Right ventricle myocardium superior (tissue), 1 donor: ENCODE measurements around the gene SLC44A1. TPM values are rescaled to one million over a fixed set of nuclear protein-coding genes. Genes with fewer than 3 reads are reported as not detected.

Source experiments
- ATAC-seq: fragments of 200-7000 bp; cut with Tn5 transposase; one replicate; pipeline ENCODE4 v1.9.1; 2020; ENCODE audit warnings: mild to moderate bottlenecking; ENCODE audit not compliant: poor library complexity
- DNase-seq: peaks from one replicate; pipeline ENCODE4 v3.0.0-alpha.2; 2020
- intact Hi-C: fragments of 100-400 bp; cut with DNase I; formaldehyde crosslinking; loops from one replicate; pipeline ENCODE4 v1.11.2; 2022
- total RNA-seq: library from RNA; stranded (reverse); fragmentation: NEBNext Ultra II Directional; extraction: Animal tissue kit (Norgen Biotek cat#: 25700); gene quantifications from one replicate; pipeline ENCODE4 v1.2.1, GENCODE V29; 2021
- donor health status: DM: no; HTN: yes; CAD: no; lungs with severe emphysema.

The SLC44A1 gene
- total RNA-seq, 1 donor from 2014 or later = 13.5 TPM

DNA sequence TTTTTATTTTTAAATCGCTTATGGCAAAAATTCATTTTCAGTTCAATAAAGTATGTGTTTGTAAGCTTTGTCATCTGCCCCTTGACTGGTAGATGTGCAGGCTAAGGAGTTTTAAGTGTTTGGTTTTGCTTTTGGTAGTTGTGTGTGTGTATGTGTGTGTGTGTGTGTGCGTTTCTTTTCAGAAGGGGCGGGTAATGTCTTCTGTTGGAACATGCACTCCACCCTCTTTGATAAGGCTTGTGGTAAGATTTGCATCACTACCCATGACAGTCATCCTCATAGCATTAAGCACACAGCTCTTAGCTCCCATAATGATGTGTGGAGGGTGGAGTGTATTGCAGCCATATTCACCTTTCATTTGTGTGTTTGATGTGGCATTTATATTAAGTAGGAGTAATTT is 111.3 kb downstream of the SLC44A1 start:
- ATAC-seq (no peak), DNase-seq (no peak)
- intact Hi-C loops = no loop called here

DNA sequence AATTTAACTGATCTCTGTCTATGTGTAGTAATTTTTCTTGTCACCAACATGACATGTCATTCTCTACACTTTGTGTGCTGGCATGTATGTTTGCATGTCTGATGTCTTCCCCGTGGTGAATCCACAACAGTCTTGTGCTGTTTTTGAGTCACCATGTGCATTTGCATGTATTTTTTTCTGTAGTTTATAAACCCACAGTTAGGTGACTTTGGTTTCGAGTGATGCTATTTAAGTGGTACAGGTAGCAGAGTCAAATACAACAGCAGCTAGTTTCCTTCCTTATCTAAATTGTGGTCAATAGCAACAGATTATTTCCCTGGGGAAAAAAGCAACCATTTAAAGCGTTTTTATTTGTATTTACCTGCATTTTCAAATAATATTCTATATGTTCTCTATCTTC is 113.5 kb downstream of the SLC44A1 start:
- ATAC-seq (no peak), DNase-seq (no peak)
- intact Hi-C loops = no loop called here

DNA sequence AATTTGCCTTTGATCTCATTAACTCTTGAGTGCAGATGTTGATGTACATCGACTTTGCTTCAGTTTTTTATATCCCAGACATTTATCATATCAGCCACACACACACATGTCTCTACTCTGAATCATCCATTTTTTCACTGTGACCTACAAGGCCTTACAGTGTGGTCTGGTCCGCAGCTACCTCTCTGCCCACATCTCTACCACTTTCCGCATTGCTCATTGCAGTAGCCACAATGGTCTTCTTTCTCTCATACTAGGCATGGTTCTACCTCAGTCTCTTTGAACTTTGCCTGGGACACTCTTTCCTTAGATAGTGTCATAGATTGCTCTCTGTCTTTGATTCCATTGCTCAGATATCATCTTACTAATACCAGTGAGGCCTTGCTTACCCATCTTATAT is 115.4 kb downstream of the SLC44A1 start:
- ATAC-seq (no peak), DNase-seq (no peak)
- intact Hi-C loops = no loop called here

GRCh38 chr9:105360344-105360743 is 115.9 kb downstream of the SLC44A1 start:
- ATAC-seq = no peak
- intact Hi-C loops = no loop called here
- no peak for DNase-seq

GRCh38 chr9:105361873-105362272 is 117.4 kb downstream of the SLC44A1 start:
- no peak for ATAC-seq
- intact Hi-C loops = no loop called here
- DNase-seq = no peak

- DNase-seq (no peak), ATAC-seq (no peak)
- intact Hi-C loops = no loop called here
Measured at GRCh38 chr9:105362470-105362869, 118.0 kb downstream of the SLC44A1 start.

- intact Hi-C loops = no loop called here
Measured at GRCh38 chr9:105363837-105364236, 119.4 kb downstream of the SLC44A1 start.

DNA sequence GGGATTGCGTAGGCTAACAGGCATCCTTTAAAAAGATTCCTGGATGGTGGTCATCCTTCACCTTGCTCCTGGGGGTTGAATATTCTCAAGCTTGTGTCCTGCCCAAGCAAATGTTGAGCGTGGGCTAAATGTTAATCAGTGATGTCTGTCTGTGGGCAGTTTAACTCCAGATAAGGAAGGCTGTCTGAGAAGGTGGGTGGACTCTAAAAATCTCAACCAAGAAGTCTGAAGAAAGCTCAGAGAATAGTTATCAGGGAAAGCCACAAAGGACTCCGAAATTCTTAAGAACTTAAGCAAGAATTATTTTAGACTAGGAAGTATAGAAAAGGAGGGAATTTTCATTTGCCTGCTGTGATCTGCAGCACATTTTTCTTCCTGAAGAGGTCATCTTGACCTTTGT is 125.5 kb downstream of the SLC44A1 start:
- intact Hi-C loops = no loop called here
- ATAC-seq (no peak), DNase-seq (no peak)

More at GRCh38 chr9:105363837-105364236, 119.4 kb downstream of the SLC44A1 start:
- ATAC-seq = no peak
- DNase-seq = no peak

DNA sequence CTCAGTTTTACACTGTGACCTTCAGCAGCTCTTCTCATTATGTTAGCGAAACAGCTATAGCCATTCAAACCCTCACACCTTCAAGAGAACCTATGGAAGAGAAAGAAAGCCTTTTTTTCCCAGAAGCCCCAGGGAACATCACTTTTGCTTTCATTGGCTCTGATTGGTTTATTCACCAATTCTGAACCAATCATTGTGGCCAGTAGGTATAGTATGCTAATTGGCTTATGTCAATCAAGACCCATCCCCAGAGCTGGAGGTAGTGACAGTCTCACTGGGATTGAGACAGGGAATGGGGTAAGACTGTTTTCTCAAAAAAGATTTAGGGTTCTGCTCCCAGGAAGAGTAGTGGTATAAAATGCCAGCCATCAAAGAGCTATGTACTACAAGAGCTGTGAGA is 129.3 kb downstream of the SLC44A1 start:
- intact Hi-C loops = no loop called here
- DNase-seq (no peak), ATAC-seq (no peak)

- ATAC-seq = no peak
- DNase-seq = no peak
- intact Hi-C loops = no loop called here
Measured at GRCh38 chr9:105375323-105375722, 130.9 kb downstream of the SLC44A1 start.

DNA sequence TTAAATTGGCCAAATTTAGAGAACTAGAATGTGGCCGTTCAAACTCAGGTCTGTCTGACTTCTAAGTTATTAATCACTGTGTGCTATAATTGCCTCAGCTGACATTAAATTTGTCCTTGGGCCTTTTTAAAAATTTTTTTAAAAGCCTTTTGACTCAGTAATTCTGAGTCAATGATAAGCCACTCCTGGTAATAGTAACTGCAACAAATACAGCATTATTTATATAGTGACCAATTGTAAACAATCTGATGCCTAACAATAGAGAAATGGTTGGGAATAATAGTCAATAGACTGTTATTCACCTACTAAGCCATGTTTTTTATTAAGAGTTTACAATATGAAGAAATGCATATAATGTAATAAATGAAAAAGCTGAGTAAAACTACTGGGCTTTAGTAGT is 132.4 kb downstream of the SLC44A1 start:
- intact Hi-C loops = no loop called here
- no peak for ATAC-seq
- DNase-seq = no peak

DNA sequence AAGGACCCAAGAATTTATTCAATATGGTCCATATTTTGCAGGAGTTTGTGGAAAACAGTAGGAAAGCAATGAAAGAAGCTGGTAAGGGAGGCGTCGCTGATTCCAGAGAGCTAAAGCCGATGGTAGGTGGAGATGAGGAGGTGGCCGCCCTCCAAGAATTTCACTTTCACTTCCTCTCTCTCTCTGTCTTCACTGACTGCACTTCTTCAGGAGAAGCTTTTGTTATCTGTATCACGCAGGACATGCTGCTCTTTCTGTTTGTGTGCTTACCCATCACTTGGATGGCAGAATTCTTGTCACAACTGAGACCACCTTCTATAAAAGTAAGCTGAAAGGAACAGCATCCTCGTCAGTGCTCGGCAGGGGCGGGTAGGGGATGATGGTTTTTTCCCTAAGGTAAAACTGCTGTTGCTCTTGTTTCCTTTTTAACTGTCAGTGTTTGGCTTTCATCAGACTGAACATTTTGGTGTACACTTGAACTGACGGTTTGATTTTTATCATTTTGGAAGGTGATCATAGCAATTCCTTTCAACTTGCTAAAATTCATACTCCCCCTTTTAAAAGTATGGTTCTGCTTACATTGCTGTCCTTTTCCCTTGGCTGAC is 141.0 kb downstream of the SLC44A1 start:
- peak; percentile 53 for ATAC-seq
- intact Hi-C loops = no loop called here
- no peak for DNase-seq

DNA sequence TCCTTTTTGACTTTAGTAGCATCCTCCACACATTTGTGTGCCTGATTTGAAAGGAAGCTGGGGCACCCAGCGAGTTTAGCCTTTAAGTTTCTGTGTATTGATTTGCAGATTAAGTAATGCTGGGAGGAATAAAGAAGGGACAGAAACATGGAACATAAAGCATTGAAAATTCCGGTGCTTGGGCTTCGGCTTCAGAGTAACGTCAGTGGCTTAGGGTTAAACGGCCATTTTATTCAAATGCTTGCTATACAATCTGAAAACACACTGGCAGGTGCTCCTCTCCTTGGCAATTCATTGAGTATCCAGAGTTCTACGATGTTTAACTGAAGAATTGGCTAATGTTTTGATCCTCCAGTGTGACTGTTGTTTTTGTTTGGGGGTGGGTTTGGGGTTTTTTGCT is 145.3 kb downstream of the SLC44A1 start:
- intact Hi-C loops = no loop called here
- ATAC-seq = no peak

GRCh38 chr9:105390871-105391270 is 146.4 kb downstream of the SLC44A1 start:
- DNase-seq = no peak
- intact Hi-C loops = no loop called here
- ATAC-seq = no peak

More for the DNA sequence above, 145.3 kb downstream of the SLC44A1 start:
- DNase-seq = no peak

DNA sequence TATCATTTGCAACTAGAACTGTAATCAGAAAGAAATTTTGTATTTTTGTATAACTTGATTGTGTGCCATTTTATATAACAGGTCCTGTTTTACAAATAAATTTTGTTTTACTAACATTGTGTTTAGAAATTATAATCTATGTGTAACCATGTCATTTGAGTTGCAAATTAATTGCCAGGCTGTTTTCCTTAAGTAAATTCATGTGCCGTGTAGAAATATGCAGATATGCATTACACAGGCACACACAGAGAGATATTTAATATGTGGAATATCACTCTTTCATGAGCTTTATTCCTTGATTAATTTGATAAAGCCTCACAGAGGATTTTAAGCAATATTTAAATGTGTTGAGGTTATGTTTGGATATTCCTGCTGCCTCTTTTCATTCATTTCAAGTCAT is 146.8 kb downstream of the SLC44A1 start:
- intact Hi-C loops = no loop called here
- ATAC-seq (no peak), DNase-seq (no peak)

- DNase-seq (no peak), ATAC-seq (no peak)
- intact Hi-C loops = no loop called here
Measured at GRCh38 chr9:105392531-105392930, 148.1 kb downstream of the SLC44A1 start.

GRCh38 chr9:105393576-105394344 is 149.3 kb downstream of the SLC44A1 start:
- intact Hi-C loops = no loop called here
- ATAC-seq (no peak), DNase-seq (no peak)

- ATAC-seq (no peak), DNase-seq (no peak)
- intact Hi-C loops = no loop called here
Measured at GRCh38 chr9:105396441-105396840, 152.0 kb downstream of the SLC44A1 start.

GRCh38 chr9:105396901-105397300 is 152.4 kb downstream of the SLC44A1 start:
- intact Hi-C loops = no loop called here
- no peak for DNase-seq
- ATAC-seq = no peak

DNA sequence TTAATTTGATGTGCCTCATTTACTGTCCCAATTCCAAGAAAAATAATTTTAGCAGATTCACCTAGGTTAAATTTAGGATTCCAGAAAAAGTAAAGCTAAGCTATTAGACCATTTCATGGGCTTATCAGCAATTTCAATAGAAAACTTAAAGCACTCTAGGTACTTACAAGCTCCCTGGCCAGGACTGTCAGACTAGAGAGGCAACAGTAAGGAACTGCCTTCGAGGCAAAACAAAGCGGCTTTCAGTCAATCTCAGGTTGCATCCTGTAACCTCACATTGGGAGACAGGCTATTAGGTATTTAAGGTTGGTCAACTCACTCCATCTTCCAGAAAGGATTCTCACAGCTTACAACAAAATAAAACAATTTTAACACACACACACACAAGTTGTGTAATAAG is 154.7 kb downstream of the SLC44A1 start:
- DNase-seq = no peak
- intact Hi-C loops = no loop called here
- ATAC-seq = no peak

GRCh38 chr9:105401651-105402050 is 157.2 kb downstream of the SLC44A1 start:
- DNase-seq (no peak), ATAC-seq (no peak)
- intact Hi-C loops = no loop called here
